OCI-LY3 (cell line): Measurements from ENCODE around the gene RRN3.
"Not testable (repeated sequence)": the region's sequence is repeated elsewhere in the genome, so short reads cannot be mapped to it uniquely, and the experiment has no call there.

Experiments
- H2AFZ ChIP-seq: fragments of 200-600, 300-600 bp; shearing (Covaris generic); 2 replicates; pipeline ENCODE4 v1.6.0; 2014; ENCODE audit warnings: antibody characterized with exemption, low read depth, low read length
- H3K27ac ChIP-seq: fragments of 200-600, 300-600 bp; sonication (generic); 2 replicates; pipeline ENCODE4 v1.5.1; 2014; ENCODE audit warnings: mild to moderate bottlenecking, low read length, moderate library complexity, mixed read lengths
- H3K27me3 ChIP-seq: fragments of 200-600, 300-600 bp; sonication (generic); 2 replicates; pipeline ENCODE4 v1.6.1; 2014; ENCODE audit warnings: low read depth, low read length, mixed read lengths
- H3K36me3 ChIP-seq: fragments of 200-600, 300-600 bp; sonication (generic); replicated peaks from 2 replicates; pipeline ENCODE3; 2014; ENCODE audit warnings: low read depth, low read length, mixed read lengths
- H3K4me1 ChIP-seq: fragments of 300-600, 200-600 bp; sonication (generic); 2 replicates; pipeline ENCODE4 v1.6.1; 2014; ENCODE audit warnings: low read length, mixed read lengths
- H3K4me2 ChIP-seq: fragments of 200-600, 300-600 bp; sonication (generic); 2 replicates; pipeline ENCODE4 v1.6.1; 2014; ENCODE audit warnings: low read length, mixed read lengths
- H3K4me3 ChIP-seq: fragments of 300-600, 200-600 bp; sonication (generic); 2 replicates; pipeline ENCODE4 v1.5.1; 2014; ENCODE audit warnings: antibody characterized with exemption, mild to moderate bottlenecking, low read length, moderate library complexity
- H3K79me2 ChIP-seq: fragments of 300-600, 200-600 bp; shearing (Covaris generic); 2 replicates; pipeline ENCODE4 v1.6.1; 2014; ENCODE audit warnings: mild to moderate bottlenecking, low read length, mixed read lengths
- H3K9ac ChIP-seq: fragments of 300-600, 200-600 bp; shearing (Covaris generic); 2 replicates; pipeline ENCODE4 v1.6.0; 2014; ENCODE audit warnings: mild to moderate bottlenecking, low read length, moderate library complexity
- H3K9me3 ChIP-seq: fragments of 200-600, 300-600 bp; shearing (Covaris generic); 2 replicates; pipeline ENCODE4 v1.6.1; 2014; ENCODE audit warnings: low read length, mixed read lengths; ENCODE audit not compliant: insufficient read depth
- H4K20me1 ChIP-seq: fragments of 200-600, 300-600 bp; sonication (generic); 2 replicates; pipeline ENCODE4 v1.6.1; 2016; ENCODE audit warnings: low read length, mixed read lengths; ENCODE audit not compliant: insufficient read depth
- CTCF ChIP-seq: fragments of 200-600, 300-600 bp; sonication (generic); IDR thresholded peaks from 2 replicates; pipeline ENCODE4 v1.5.1; 2014; ENCODE audit warnings: antibody characterized with exemption, low read length, low read depth
- EZH2phosphoT487 ChIP-seq: fragments of 200-600 bp; shearing (Covaris generic); IDR thresholded peaks from 2 replicates; pipeline ENCODE4 v1.6.1; 2018; ENCODE audit warnings: antibody characterized with exemption, mixed run types, low read depth

RRN3 gene

GRCh38 chr16:15032547-15033308 is 61.3 kb downstream of the RRN3 start:
- Histone ChIP-seq H3K27me3 (no peaks in the 10 kb centered on the region), H4K20me1 (no peaks in the 10 kb centered on the region), H3K4me2 (no peak overlapping the region), H3K36me3 (peaks cover 48% of the 10 kb centered on the region), H3K9me3 (no peaks in the 10 kb centered on the region), H3K4me1 (no peaks in the 10 kb centered on the region), H3K9ac (no peak overlapping the region), H3K4me3 (no peak overlapping the region), H3K79me2 (0 out of 2 replicates have a peak, but pooled peaks cover 5% of the 10 kb centered on the region), H2AFZ (no peak overlapping the region), H3K27ac (no peak overlapping the region)
- TF ChIP-seq CTCF: no peak
- no peak for TF ChIP-seq EZH2phosphoT487

GRCh38 chr16:15031586-15031985 is 62.5 kb downstream of the RRN3 start:
- H3K4me2 ChIP-seq: no peak overlapping the region
- H3K4me1 ChIP-seq: no peaks in the 10 kb centered on the region
- TF ChIP-seq EZH2phosphoT487 (no peak), CTCF (no peak)

GRCh38 chr16:15031179-15031578 is 62.9 kb downstream of the RRN3 start:
- TF ChIP-seq CTCF (no peak), EZH2phosphoT487 (no peak)
- H2AFZ ChIP-seq: no peak overlapping the region
- peaks cover 35% of the 10 kb centered on the region for H3K36me3 ChIP-seq
- no peaks in the 10 kb centered on the region for H3K27me3 ChIP-seq
- H4K20me1 ChIP-seq: no peaks in the 10 kb centered on the region
- H3K9ac ChIP-seq: no peak overlapping the region
- H3K9me3 ChIP-seq: no peaks in the 10 kb centered on the region
- no peak overlapping the region for H3K4me3 ChIP-seq
- 0 out of 2 replicates have a peak, but pooled peaks cover 5% of the 10 kb centered on the region for H3K79me2 ChIP-seq
- H3K4me1 ChIP-seq: no peaks in the 10 kb centered on the region
- H3K4me2 ChIP-seq: no peak overlapping the region
- no peak overlapping the region for H3K27ac ChIP-seq

More at GRCh38 chr16:15031586-15031985, 62.5 kb downstream of the RRN3 start:
- Histone ChIP-seq H4K20me1 (no peaks in the 10 kb centered on the region), H2AFZ (no peak overlapping the region), H3K27ac (no peak overlapping the region), H3K27me3 (no peaks in the 10 kb centered on the region), H3K79me2 (0 out of 2 replicates have a peak, but pooled peaks cover 5% of the 10 kb centered on the region), H3K9ac (no peak overlapping the region), H3K36me3 (peaks cover 39% of the 10 kb centered on the region), H3K4me3 (no peak overlapping the region), H3K9me3 (no peaks in the 10 kb centered on the region)

- H2AFZ ChIP-seq, H3K9ac ChIP-seq, H3K27ac ChIP-seq, H3K27me3 ChIP-seq, H3K4me2 ChIP-seq, H3K4me3 ChIP-seq, H3K9me3 ChIP-seq, H3K79me2 ChIP-seq, H4K20me1 ChIP-seq, H3K4me1 ChIP-seq: not testable (repeated sequence)
- peaks cover 25% of the 10 kb centered on the region for H3K36me3 ChIP-seq
Measured at GRCh38 chr16:15029749-15030148, 64.3 kb downstream of the RRN3 start.

GRCh38 chr16:15028801-15029698 is 65.0 kb downstream of the RRN3 start:
- H3K9me3 ChIP-seq, H3K79me2 ChIP-seq, H3K27ac ChIP-seq, H3K4me2 ChIP-seq, H3K4me1 ChIP-seq, H2AFZ ChIP-seq, H3K27me3 ChIP-seq, H3K4me3 ChIP-seq, H4K20me1 ChIP-seq, H3K9ac ChIP-seq: not testable (repeated sequence)
- peaks cover 19% of the 10 kb centered on the region for H3K36me3 ChIP-seq

GRCh38 chr16:15028345-15028715 is 65.7 kb downstream of the RRN3 start:
- not testable (repeated sequence) for H3K27ac ChIP-seq, H3K4me2 ChIP-seq

More at GRCh38 chr16:15028345-15028715, 65.7 kb downstream of the RRN3 start:
- not testable (repeated sequence) for H3K27me3 ChIP-seq, H3K9me3 ChIP-seq, H3K79me2 ChIP-seq, H3K9ac ChIP-seq, H3K4me3 ChIP-seq, H4K20me1 ChIP-seq, H2AFZ ChIP-seq, H3K4me1 ChIP-seq
- H3K36me3 ChIP-seq: peaks cover 17% of the 10 kb centered on the region
